HCEC 1CT (cell line): ENCODE measurements around the gene RABL2B.

ENCODE experiments used
- DNase-seq: peaks from one replicate; pipeline ENCODE4 v3.0.0-alpha.2; 2017

The RABL2B gene

DNA sequence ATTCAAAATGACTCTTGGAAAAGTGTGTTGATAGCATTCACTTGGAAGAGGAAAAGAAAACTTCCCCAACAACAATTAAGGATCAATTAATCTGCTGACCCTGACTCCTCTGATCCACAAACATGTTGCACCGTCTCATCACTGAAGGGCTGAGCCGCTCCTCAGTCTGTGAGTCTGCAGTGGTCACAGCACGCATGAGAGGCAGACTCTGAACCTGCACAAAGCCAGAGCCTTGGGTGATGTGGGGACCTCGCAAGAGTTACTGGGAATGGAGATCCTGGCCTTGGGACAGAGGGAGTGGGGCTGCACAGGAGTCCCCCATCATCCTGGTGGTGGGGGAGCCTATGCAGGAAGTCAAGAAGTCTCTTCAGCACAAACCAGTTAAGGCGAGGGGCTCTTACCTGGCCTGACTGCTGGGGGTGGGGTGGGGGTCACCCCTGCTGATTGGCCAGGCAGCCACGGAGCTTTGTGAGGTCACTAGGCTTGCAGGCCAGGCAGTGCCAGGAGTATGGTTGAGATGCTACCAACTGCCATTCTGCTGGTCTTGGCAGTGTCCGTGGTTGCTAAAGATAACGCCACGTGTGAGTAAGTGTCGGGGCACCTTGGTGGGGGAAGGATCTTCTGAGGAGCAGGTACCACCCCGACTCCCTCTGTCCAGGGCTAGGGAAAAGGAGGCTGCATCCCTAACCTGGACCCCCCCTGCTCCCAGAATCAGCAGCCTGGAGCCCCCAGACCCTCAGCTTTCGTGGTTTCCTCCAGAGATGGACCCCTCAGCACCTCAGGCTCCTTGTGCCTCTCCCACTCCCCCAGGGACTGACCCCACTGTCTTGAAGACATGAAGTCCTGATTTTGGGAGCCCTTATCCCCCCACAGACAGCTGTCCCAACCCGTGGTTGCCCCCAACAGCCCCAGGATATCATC is 45.4 kb downstream of the RABL2B start, which contains the start of gene ACR:
Gene ACR, plus strand, starts transcription at position 477 of the 921 bp plus-strand sequence. Its CDS starts 32 bp downstream, at position 509.
- no peak for DNase-seq

DNA sequence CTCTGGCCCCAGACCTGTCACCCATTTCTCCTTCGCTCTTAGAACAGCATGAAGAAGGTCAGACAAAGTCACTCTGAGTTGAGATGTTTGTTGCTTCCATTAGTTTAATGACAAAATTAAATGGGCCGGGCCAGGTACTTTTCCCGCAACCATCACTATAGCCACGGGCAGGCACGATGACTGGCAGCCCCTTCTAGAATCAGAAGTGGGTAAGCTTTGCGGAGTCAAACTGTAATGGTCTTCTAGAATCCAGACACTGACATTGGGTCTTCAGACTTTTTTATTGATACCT is 47.8 kb downstream of the RABL2B start:
- DNase-seq, result no peak

DNA sequence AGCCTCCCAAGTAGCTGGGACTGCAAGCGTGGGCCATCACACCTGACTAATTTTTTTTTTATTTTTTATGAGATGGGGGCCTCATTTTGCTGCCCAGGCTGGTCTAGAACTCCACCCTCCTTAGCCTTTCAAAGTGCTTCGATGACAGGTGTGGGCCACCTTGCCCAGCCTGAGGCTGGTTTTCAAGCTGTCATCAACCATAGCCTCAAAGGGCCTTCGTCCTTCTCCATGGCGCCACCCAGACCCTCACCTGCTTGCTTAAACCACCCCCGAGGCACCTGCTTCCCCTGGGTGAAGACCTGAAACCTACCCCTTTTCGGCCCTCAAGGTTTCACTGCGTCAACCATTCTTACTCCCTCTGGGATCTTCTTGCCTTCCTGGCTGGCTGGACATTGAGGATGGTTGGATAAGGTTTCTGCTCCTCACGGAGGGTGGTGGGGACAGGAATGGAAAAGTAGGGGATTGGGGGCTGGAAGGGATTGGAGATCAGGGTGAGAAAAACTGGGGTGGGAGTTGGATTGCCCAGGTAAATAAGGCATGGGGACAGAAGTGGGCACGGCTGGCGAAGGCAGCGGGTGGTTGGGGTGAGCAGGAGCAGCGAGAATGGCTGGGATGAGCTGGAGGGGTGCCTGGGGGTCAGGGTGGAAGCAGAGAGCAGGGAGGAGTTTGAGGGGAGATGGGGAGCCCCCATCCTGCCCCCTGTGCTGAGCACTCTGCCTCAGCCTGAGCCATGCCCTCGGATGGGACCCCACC is 48.3 kb downstream of the RABL2B start:
- no peak for DNase-seq

DNA sequence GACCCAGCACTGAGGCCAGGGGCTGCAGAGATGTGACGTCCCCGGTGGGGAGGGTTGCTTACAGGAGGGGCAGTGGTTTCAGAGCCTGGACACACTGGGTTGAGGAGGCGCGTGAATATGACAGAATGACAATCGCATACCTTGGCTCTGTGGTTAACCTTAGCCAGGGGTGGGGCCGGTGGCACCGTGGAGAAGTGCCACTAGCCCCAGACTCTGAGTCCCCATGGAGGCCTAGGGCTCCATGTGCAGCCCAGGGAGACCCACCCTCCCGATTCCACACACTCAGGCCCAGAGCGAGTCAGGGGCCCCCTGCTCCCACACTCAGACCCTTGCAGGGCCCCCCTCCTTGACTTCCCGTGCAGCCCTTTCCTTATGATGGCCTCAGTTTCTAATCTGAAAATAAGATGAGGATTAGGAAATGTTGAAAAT is 49.1 kb downstream of the RABL2B start:
- DNase-seq, result no peak

DNA sequence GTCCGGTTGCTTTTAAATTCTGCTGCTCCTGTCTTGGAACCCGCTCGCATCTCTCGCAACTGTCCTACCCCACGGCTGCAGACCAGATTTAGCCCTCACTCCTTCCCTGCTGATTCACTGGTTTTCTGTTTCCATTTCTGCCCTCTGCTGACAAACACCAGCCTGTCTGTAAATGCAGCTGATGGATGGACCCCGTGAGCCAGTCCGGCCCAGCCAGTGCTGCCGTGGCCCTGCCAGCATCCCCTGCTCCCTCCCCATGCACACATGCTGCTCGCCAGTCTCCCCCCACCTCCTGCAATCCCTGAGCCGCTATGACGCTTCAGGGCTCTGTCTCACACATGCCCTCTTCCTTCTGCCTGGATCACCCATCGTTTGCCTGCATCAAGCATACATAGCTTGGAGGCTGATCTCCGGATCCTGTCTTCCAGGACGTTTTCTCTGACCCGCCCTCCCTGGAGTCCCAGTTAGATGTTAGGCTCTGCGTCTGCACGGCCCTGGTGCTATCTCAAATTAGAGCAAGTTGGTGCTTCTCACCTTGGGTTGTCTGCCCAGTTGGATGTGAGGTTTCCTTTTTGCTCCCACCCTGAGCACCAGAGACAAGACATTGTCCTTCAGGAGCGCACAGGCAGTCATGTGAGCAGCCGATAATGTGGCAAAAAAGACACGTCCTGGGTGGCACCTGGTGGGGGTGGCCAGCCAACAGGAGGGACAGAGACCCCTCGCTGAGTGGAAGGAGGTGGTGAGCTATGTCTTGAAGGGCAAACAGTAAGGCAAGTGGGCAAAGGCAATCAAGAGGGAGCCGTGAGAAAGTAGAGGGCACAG is 49.7 kb downstream of the RABL2B start:
- peak; percentile 46 for DNase-seq

DNA sequence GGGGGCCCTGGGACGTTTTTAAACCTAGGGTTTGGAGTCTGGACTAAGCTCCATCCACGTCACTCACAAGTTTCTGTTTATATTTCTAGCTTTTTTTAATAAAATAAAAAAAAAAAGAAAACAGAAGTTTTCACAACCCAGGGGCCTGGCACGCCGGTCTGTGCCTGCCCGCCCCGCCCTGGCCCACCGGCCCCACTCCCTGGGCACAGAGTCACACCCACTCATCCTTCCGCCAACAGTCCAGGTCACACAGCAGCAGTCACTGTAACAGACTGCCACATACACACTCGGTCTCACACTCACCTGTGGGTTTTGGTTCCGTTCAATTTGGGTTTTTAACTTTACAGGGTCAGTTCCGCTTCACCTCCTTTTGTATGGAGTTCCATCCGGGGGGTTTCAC is 50.8 kb downstream of the RABL2B start:
- no peak for DNase-seq

DNA sequence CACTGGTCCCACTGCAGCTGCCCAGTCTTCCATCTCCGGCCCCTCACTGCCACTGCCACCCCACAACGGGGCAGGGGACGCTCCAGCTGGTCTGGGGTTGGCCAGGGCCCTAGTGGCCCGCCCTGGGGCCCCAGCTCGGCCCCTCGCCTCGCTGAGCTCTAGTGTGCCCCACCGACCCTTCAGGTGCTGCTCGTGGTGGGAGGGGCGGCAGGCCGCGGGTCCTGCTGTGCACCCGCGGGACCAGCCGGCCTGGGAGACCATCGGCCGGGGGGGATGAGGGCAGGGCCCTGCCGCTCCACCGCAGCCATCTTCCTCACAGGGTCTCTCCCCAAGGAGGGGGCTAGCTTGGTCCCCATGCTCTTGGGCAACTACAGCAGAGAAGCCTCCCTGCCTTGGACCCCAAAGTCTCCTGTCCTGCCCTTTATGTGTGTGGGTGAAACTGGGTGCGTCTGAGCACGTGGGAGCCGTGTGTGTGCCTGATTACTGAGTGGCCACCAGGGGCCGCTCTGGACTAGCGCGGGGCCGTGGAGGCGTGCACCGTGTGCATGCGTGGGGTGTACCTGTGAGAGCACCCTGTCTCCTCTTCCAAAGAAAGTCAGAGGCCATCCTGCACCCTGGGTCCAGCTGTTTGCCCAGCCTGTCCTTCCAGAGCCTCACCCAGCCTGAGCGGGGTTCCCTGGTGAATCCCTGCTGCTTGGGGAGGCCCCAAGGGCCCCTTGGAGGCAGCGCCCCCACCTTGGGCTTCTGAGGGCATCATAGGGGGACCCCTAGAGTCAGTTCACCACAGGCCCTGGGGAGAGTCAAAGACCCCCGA is 51.4 kb downstream of the RABL2B start:
- peak; percentile 65 for DNase-seq

DNA sequence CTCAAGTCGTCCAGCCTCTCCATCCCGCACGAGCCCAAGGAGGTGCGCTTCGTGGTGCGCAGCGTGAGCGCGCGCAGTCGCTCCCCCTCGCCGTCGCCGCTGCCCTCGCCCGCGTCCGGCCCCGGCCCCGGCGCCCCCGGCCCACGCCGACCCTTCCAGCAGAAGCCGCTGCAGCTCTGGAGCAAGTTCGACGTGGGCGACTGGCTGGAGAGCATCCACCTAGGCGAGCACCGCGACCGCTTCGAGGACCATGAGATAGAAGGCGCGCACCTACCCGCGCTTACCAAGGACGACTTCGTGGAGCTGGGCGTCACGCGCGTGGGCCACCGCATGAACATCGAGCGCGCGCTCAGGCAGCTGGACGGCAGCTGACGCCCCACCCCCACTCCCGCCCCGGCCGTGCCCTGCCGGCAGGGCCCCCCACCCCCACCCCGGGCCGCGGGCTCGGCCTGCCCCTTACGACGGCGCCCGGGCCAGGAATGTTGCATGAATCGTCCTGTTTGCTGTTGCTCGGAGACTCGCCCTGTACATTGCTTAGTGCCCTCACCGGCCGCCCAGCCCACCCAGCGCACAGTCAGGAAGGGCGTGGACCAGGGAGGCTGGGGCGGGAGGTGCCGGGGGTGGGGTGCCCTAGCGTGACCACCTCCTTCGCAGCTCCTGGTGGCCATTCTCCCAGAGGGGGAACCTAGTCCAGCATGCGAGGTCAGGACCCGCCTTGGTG is 52.3 kb downstream of the RABL2B start:
- DNase-seq, result no peak

DNA sequence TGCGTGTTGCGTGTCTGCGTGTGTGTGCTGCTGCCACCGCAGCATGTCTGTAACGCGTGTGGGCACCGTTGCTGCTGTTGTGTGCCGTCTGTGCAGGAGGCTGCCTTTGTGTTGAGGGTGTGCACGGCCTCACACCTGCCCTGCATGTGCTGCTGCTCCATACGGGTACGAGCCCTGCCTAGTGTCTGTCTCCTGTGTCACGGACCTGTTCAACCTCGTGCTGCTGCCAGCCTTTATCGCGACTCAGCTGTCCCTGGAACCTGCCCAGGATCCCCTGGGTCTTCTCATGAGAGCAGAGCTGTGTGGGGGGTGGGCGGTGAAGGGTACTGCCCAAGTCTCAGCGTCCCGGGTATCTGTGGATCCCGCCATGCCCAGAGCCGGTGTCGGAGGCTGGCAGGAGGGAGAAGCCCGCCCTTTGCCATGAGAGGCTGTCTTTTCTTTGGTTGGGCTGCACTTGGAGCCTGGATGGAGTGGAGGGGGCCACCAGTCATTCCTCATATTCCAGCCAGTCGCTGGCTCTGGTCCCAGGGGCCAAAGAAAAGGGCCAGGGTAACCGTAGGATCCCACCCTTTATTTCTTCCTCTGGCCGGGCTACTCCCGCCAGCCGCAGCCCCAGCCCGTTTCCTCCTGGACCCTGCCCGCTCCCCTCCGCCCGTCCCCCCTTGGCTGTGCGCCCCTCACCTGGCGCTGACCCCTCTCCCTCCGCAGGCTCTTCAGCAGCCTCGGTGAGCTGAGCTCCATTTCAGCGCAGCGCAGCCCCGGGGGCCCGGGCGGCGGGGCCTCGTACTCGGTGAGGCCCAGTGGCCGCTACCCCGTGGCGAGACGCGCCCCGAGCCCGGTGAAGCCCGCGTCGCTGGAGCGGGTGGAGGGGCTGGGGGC is 53.2 kb downstream of the RABL2B start:
- no peak for DNase-seq

DNA sequence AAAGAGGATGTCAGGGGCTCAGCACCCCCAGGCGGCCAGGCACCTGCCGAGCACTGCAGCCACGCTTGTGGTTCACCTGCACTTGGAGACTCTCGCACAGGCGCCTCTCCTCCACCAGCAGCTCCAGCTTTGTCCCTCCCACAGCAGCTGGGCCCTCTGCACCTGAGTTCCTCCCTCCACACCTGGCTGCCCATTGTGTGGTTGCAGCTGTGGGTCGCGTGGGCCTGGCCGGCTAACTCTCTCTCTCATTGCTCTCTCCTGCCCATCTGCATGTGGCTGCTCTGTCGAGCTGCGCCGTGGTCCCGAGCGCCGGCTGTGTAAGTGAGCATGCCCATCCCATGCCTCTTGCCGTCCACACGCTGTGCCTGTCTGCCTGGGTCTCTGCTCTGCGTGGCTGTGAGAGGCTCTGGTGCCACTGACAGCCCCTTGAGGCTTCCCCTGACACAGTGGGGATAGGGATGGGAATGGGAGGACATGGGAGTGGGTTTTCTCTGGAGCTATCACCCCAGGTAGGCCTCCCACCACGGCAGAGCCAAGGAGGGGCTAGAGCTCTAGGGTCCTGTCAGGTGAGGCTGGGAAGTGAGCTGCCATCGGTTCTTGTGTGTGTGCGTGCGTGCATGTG is 53.9 kb downstream of the RABL2B start:
- DNase-seq, result no peak

DNA sequence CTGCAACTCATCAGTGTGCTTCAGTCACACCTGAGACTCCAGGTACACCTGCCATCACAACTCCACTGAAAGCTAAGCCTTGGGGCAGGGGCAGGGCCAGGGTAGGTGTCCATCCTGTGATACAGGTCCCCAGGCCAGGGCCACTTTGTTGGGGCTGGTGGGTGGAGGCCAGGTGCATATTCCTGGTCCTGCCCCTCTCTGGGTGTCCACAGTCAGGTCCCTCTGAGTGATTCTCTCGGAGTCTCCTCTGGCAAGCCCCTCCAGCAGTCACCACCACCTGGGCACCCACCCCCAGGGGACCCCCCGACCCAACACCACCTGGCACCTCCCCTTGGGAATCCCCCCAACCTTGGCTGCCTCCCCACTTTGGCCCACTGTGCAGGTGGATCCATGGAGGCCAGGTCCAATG is 54.9 kb downstream of the RABL2B start:
- DNase-seq, result no peak

DNA sequence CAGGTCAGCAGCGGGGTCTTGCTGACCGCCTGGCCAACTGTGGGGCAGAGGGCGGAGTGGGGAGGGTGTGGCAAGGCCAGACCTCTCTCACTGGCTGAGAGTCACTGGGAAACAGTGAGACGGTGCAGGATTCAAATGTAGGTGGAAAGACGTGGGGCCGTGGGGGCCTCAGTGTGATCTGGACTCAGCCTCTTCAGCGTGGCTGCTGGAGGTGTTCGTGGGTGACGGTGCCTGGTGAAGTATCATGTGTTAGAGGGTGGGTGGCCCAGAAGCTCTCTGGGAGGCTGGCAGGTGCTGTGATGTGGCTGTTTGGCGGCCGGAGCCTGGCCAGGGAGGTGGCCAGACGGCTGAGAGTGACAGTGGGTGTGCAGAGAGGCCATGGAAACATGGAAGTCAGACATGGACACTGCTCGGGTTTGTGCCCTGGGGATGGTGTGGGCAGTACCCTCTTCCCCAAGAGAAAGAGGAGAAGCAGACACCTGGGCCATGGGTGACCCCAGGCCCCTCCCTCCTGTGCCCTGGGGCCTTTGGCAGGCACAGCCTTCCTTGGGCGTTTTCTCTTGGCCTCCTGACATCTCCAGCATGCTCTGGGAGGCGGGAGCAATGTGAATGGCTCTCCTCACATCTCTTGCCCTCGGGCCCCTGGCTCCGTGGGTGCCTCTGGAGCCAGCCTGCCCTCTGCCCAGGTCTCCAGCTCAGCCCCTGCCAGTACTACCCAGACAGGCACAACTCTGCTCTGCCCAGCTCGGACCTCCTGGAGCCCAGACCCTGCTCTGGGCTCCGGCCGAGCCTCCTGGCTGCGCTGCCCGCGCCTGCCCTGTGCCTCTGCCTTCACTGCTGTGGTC is 55.5 kb downstream of the RABL2B start:
- DNase-seq, result no peak

DNA sequence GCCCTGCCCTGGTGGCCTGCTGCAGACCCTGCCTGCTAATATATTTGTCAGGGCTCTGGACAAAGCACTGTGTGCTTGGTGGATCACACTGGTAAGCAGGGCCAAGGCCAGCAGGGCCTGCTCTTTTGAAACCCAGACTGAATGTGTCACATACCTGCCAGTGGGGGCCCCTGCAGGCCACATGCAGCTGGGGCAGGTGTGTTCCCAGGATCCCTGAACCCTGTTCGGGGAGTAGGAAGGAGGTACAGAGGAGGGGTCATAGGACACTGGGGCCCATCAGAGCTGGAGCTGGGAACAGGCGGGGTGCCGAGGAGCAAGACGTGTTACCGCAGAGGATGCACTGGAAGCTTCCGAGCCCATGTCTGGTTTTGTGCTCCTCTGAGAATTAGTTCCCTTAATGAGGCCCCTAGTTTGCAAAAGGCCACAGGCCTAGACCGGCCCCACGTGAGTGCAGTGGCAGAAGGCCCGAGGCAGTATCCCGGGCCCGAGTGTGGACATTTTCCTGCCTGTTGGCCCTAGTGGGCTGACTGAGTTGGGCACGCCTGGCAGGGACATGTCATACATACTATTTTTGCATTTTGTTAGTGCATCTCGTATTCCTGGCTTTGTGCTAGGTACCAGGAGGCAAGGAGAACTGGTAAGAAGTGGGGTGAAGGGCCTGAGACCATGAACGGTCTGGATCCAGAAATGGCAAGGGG is 56.6 kb downstream of the RABL2B start:
- no peak for DNase-seq

DNA sequence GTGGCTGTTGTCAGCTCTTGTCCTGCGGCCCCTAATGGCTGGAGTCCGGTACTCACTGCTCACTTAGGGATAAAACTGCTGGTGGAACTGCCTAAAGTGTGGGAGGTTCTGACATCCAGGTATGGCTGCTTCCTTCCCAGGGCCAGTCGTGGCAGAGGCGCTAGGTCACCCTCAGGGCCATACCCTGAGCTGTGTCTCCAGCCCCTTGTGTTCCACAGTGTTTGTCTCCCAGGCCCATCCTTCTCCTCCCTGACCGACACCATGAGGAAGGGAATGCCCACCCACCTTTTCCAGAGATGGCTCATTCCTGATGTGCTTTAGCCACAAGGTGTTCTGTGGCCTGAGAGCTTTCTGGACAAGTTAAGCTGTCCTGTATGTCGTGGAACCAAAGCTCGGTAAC is 57.8 kb downstream of the RABL2B start:
- DNase-seq, result no peak

DNA sequence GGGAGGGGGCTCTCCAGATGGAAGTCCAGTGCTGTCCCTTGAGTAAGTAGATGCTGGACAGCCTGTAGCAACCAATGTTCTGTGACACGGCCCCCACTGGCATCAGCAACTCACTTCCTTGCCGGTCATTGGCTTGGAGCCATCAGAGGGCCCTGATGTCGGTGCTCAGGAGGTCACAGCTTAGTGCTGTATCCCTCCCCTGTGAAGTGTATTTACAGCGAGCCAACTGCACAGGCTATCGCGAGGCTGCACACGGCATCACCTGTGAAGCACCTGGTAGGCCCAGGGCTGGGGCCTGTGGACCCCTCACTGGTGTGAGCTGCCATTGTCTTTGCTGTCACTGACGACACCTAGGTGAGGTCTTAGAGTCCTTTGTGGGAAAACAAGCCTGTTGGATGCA is 58.8 kb downstream of the RABL2B start:
- no peak for DNase-seq

DNA sequence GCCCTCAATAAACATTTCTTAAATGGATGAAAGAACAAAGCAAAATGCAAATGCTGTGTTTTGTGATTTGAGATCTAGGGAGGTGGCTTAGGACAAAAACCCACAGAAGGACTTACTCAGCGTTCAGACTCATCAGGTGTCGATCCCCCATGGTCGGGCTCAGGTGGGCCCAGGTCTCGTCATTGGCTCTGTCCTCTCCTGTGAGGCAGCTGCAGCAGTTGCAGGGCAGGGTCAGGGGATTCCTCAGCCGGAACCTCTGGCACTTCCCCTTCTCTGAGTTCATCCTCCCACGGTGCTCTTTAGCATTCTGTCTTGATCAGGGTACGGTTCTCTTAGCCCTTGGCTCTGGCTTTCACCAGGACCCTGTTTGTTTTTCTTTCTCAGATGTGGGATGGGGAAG is 59.4 kb downstream of the RABL2B start:
- no peak for DNase-seq

DNA sequence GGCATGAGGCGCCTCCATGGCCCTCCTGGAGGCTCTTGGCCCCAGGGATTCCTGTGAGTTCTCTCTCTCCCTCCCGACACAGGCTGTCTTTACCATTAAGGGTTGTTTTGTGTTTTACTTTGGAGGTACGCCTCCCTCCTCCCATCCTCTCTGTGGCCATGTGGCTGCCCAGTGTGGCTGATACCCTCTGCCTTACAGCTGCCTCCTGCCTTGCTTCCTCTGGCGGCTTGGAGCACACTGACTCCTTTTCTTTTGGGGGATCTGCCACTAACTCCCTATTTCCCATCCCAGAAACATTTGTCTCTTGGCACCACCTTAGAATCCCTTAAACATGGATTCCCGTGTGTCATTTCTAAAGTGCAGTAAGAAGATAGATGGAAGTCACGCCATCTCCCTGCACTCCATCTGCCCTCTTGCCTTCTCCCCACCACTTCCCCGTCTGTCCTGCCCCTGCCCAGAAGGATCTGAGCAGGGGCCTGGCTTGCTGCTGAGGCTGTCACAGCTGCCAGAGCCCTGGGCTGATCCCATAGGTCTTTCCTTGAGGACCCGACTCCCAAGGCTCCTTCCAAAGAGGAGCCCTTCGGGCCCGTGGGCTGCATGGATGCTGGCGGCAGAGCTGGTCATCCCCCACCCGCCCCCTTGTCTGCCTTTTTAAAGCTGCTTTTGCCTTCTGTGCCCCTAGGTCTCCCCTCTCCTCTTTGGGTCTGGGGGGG is 60.6 kb downstream of the RABL2B start:
- DNase-seq, result no peak
